Measurements from ENCODE around the gene TMEM92.
"Not testable (repeated sequence)": the region's sequence is repeated elsewhere in the genome, so short reads cannot be mapped to it uniquely, and the experiment has no call there.

TMEM92 gene

DNA sequence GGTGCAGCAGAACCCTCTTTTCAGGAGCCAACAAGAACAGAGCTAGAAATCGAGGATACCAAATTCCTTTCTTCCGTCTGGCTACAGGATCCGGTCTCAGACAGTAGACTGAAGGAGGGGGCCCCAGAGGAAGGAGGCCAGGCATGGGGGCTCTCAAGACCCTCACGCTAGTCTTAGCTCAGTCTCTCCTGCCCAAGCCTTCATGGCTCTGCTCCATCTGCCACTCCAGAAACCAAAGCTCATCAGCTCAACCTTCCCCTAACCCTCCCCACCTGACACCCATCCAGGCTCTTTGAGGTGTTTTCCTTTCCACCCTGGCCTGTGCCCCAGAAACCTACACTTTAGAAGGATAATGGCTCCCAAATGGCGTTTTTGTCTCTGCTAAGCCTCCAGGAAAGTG, 6.2 kb upstream of the TMEM92 start:
- peaks cover 2% of the 10 kb centered on the region for H3K27me3 Mint-ChIP-seq
- H3K4me3 Mint-ChIP-seq = no peak overlapping the region
- H3K27ac Mint-ChIP-seq = no peak overlapping the region
- no peaks in the 10 kb centered on the region for H3K9me3 Mint-ChIP-seq (ENCODE audit: low read depth)
- no peaks in the 10 kb centered on the region for H3K36me3 Mint-ChIP-seq
- H3K4me1 Mint-ChIP-seq (ENCODE audit: low read depth) = peaks cover 4% of the 10 kb centered on the region

DNA sequence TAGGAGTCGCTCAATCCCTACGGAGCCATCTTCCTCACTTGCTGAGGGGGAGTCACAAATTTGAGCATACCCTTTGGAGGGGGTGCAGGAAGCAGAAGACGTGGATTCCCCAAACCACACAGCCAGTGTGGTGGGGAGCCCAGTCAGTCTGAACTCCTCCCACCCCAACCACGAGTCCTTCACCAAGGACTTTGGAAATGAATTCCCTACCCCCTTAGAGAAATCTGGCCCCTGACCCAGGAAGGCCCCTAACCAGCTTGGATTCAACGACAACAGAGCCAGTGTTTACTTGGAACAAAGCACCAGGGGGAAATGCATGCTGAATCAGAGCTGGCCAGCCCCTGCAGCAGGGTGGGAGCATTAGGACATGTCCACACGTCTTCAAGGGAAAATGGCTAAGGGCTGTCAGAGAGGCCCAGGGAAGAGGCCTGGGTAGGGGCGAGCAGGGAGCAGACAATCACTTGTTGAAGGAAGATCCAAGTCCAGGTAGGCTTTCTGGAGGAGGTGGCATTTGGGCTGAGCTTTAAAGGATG, 5.5 kb upstream of the TMEM92 start:
- H3K4me3 Mint-ChIP-seq = no peak overlapping the region
- no peak overlapping the region for H3K27ac Mint-ChIP-seq
- no peaks in the 10 kb centered on the region for H3K9me3 Mint-ChIP-seq (ENCODE audit: low read depth)
- peaks cover 2% of the 10 kb centered on the region for H3K27me3 Mint-ChIP-seq
- H3K36me3 Mint-ChIP-seq = no peaks in the 10 kb centered on the region
- peaks cover 4% of the 10 kb centered on the region for H3K4me1 Mint-ChIP-seq (ENCODE audit: low read depth)

DNA sequence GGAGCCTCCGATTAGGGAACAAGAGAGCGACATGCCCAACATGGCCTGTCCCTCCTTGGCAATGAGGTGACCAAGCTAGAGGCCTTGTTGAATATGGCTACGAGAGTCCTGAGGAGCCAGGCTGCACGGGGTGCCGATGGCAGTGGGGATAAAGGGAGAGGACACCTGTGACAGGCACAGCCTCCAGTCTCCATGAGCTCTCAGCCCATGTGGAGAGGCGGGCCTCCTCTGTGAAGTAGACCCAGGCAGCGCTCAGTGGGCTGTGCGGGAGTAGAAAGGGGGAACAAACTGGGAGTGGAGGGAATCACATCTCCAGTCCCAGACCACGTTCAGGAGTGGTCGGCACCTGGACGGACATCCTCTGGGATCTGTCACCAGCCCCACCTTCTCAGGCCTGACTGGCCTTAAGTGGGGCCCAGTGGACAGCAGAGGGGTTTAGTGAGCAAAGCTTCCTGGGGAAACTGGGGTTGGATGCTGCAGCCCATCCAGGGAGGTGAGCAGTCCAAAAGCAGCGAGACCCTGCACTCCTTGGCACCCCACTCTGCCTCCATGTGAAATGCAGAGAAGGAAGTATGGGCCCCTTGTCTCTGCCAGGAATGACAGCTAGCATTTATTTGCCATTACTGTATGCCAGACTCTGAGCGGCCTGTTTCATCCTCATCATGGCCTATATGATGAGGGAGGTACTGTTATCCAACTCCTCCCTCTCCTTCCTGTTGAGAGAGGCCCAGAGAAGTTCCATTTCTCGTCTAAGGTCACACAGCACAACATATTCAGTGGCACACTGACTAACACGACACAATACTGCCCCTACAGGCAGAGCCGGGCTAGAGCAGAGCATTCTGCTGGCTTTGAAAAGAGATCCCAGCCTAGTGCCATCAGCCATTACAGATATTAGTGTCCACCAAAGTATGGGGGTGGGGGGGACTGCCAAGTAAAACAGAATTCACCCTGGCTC, 4.5 kb upstream of the TMEM92 start:
- H3K27me3 Mint-ChIP-seq = peaks cover 5% of the 10 kb centered on the region
- no peaks in the 10 kb centered on the region for H3K9me3 Mint-ChIP-seq (ENCODE audit: low read depth)
- peaks cover 4% of the 10 kb centered on the region for H3K4me1 Mint-ChIP-seq (ENCODE audit: low read depth)
- H3K27ac Mint-ChIP-seq = no peak overlapping the region
- no peaks in the 10 kb centered on the region for H3K36me3 Mint-ChIP-seq
- no peak overlapping the region for H3K4me3 Mint-ChIP-seq

DNA sequence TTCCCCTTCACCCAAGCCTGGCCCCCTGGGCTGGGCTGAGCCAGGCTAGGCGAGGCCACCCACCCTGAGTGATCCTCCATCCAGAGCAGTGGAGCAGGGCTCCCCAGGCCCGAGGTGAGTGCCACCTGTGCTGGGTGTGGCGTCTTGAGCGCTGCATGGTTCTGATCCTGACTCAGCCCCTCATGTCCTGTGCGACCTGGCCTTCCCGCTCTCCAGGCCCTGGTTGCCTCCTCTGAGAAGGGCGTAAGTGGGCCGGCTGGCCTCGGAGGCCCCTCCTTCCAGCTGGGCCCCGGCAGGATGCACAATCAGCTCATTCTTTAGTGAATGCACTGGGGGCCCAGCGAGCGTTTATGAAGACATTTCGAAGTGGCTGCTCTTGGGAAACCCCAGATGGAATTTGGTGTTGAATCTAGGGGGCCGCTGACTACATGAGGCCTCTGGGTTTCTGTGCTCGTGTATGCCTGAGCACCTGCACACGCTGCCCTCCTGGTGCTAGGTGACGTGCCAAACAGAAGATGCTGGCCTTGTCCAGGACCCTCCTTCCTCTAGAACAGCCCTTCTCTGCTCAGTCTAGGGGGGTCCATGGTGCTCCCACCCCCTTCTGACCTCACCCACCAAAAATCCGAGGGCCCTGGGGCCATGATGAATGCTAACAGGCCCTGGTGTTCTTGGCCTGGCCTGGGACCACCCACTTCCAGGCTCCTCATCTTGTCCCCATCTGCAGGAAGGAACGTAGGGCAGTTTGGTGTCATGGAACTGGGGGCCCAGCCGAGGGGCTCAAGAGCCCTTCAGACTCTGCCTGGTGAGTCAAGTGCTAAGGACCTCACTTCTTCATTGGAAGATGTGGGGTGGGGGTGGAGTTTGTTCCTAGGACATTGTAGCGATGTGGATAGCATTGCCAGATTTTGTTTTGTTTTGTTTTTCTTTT, 3.6 kb upstream of the TMEM92 start:
- H3K4me3 Mint-ChIP-seq = no peak overlapping the region
- H3K27ac Mint-ChIP-seq = no peak overlapping the region
- peaks cover 4% of the 10 kb centered on the region for H3K4me1 Mint-ChIP-seq (ENCODE audit: low read depth)
- peaks cover 11% of the 10 kb centered on the region for H3K27me3 Mint-ChIP-seq
- no peaks in the 10 kb centered on the region for H3K9me3 Mint-ChIP-seq (ENCODE audit: low read depth)
- no peaks in the 10 kb centered on the region for H3K36me3 Mint-ChIP-seq

DNA sequence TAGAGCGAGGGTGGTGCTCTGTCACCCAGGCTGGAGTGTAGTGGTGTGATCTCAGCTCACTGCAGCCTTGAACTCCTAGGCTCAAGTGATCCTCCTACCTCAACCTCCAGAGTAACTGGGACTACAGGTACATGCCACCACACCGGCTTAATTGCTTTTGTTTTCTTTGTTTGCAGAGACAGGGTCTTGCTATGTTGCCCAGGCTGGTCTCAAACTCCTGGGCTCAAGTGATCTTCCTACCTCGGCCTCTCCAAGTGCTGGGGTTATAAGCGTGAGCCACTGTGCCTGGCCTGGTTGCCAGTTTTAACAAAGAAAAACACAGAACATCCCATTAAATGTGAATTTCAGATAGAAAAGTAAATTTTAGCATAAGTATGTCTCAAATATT, 2.9 kb upstream of the TMEM92 start:
- not testable (repeated sequence) for H3K36me3 Mint-ChIP-seq; H3K27ac Mint-ChIP-seq; H3K4me3 Mint-ChIP-seq; H3K9me3 Mint-ChIP-seq (ENCODE audit: low read depth); H3K4me1 Mint-ChIP-seq (ENCODE audit: low read depth)
- H3K27me3 Mint-ChIP-seq = peaks cover 11% of the 10 kb centered on the region

DNA sequence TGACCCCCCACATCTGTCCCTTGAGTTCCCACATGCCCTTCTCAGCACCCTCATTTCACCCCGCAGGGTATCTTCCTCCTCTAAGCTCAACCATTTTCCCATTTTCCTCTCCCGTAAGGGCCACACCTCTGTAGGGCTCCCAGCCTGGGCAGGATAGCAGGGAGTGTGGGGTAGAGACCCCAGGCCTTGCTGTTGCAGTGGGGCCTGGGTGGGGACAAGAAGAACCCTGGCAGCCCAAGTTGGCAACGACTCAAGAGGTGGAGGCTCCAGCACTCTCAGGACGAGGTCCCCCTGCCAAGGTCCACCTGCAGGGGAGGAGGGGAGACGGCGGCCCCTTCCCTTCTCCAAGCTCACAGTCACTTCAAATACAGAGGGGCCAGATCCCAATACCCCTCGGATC, 2.0 kb upstream of the TMEM92 start:
- H3K36me3 Mint-ChIP-seq = no peaks in the 10 kb centered on the region
- H3K4me3 Mint-ChIP-seq = peak overlapping the region; percentile 83
- no peak overlapping the region for H3K27ac Mint-ChIP-seq
- peaks cover 17% of the 10 kb centered on the region for H3K27me3 Mint-ChIP-seq
- H3K9me3 Mint-ChIP-seq (ENCODE audit: low read depth) = no peaks in the 10 kb centered on the region
- peaks cover 4% of the 10 kb centered on the region for H3K4me1 Mint-ChIP-seq (ENCODE audit: low read depth)

DNA sequence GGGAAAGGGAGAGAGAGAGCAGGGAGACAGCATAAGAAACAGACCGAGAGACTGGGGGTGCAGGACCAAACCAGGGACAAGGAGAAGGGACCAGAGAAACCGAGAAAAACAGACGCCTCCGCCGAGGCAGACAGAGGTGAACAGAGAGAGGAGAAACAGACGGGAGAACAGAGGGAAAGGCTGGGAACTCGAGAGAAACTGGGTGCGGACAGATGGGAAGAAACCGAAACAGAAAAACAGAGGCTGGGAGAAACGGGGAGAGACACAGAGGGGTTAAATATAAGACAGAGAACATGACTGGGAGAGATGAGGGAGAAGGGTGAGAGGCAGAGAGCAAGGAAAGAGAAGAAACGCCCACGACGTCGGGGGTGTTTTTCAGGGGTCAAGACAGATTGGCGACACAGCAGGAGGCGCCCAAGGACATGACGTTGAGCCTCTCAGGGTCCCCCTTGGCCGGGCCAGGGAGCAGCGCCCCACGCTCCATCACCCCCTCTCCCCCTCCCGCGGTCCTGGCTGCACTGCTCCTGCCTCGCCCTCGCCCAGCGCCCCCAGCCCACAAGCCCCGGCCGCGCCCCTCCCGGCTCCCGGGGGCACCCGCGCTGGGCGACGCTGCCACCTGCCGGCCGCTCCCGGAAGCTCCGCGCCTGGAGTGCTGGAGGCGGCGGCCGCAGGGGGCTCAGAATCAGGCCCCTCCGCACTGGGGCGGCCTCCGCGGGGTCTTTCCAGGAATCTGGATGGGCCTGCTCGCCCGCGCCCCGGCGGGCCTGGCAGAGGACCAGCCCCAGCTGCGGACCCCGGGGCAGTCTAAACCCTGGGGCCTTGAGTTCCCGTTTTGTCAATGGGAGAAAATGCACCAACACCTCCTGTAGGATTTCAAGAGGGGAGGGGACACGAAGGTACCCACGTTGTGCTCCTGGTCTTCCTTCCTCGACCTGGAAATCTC, 1.3 kb upstream of the TMEM92 start:
- Mint-ChIP-seq H3K36me3 (no peaks in the 10 kb centered on the region), H3K27ac (no peak overlapping the region), H3K9me3 (ENCODE audit: low read depth) (no peaks in the 10 kb centered on the region), H3K4me1 (ENCODE audit: low read depth) (peaks cover 4% of the 10 kb centered on the region), H3K4me3 (peak overlapping the region; percentile 83), H3K27me3 (peaks cover 18% of the 10 kb centered on the region)

DNA sequence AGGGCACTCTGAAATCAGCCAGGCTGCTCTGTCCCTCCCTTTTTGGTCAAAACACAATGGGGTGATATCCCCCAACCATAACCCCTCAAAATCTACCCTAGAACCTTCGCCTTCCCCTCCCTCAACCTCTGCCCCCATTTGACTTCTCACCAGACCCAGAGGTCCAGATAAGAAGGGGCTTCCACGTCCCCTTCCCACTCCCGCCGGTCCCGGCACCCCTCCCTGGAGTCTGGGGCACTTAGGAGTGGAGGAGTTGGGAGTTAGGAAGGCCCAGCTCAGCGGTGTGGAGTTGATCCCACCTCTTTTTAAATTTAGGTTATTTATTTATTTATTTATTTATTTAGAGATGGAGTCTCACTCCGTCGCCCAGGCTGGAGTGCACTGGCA, 619 bp upstream of the TMEM92 start:
- Mint-ChIP-seq H3K27me3 (peaks cover 18% of the 10 kb centered on the region), H3K36me3 (no peaks in the 10 kb centered on the region), H3K4me1 (ENCODE audit: low read depth) (peaks cover 4% of the 10 kb centered on the region), H3K27ac (no peak overlapping the region), H3K9me3 (ENCODE audit: low read depth) (no peaks in the 10 kb centered on the region), H3K4me3 (no peak overlapping the region)

DNA sequence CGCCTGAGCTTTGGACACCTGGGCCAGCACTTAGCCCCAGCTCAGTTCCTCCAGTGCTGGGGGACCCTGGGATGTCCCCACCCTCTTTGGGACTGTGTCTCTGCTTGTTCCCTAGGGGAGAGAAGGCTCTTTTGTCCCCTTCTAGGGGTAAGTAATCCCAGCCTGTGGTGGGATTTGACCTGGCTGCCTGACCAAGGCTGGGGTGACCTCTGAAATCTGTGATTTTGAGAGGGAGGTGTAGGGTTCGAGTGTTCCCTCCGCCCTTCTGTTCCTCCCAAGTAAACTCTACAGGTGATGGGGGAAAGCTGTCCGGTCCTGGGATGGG, 593 bp downstream of the TMEM92 start:
- Mint-ChIP-seq H3K4me1 (ENCODE audit: low read depth) (peaks cover 4% of the 10 kb centered on the region), H3K27ac (no peak overlapping the region), H3K27me3 (peaks cover 22% of the 10 kb centered on the region), H3K9me3 (ENCODE audit: low read depth) (no peaks in the 10 kb centered on the region), H3K36me3 (no peaks in the 10 kb centered on the region), H3K4me3 (no peak overlapping the region)

DNA sequence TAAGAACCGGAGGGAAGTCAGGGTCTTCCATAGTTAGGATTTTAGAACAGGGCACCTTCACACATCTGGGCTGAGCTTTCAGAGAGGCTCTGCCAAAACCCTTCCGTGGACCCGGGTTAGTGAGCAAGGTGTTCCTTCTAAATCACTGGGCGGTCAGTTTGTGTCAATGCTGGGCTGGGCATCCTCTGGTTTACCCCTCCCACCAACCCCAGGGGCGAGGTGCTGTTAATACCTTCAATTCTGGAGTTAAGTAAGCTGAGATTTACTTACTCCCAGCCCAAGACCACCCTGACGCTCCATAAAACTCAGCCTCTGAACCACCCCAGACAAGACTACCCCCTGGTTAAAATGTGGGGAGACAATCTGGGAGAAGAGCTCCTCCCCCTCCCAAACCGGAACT, 1.0 kb downstream of the TMEM92 start:
- no peaks in the 10 kb centered on the region for H3K36me3 Mint-ChIP-seq
- no peak overlapping the region for H3K27ac Mint-ChIP-seq
- H3K4me1 Mint-ChIP-seq (ENCODE audit: low read depth) = peaks cover 4% of the 10 kb centered on the region
- no peaks in the 10 kb centered on the region for H3K9me3 Mint-ChIP-seq (ENCODE audit: low read depth)
- no peak overlapping the region for H3K4me3 Mint-ChIP-seq
- H3K27me3 Mint-ChIP-seq = peaks cover 22% of the 10 kb centered on the region

DNA sequence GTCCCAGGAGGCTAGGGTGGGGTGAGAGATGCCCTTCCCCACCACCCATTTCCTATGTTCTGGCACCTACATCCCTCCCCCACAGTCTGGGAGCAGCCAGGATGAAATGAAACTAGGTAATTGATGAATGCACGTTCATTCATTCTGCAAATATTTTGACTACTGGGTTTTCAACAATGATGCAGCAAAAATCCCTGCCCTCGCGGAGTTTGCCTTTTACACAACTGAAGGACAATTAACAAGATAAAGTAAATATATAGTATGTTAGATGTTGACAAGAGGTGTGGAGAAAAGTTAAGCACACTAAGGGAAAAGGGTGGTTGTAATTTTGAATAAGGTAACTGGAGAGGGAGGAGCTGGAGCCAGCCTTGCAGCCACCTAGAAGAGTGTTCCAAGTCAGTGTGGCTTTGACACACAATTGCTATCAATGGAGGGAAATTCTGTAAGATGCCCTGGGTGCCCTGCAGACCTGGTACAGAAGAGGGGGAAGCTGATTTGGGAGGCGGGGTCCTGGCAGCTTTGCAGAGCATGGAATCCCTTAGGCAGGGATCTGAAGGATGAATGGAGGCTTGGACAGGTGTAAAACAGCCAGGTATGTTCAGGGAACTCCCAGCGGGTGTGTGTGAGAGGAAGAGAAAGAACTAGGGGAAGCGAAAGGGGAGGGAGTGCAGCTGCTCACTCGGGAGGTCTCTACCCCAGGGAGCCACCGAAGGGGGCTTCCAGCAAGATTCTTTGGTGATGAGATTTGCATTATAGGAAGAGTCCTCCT, 2.5 kb downstream of the TMEM92 start:
- no peaks in the 10 kb centered on the region for H3K9me3 Mint-ChIP-seq (ENCODE audit: low read depth)
- H3K4me3 Mint-ChIP-seq = no peak overlapping the region
- no peak overlapping the region for H3K27ac Mint-ChIP-seq
- H3K36me3 Mint-ChIP-seq = no peaks in the 10 kb centered on the region
- H3K27me3 Mint-ChIP-seq = peaks cover 24% of the 10 kb centered on the region
- H3K4me1 Mint-ChIP-seq (ENCODE audit: low read depth) = peaks cover 4% of the 10 kb centered on the region

DNA sequence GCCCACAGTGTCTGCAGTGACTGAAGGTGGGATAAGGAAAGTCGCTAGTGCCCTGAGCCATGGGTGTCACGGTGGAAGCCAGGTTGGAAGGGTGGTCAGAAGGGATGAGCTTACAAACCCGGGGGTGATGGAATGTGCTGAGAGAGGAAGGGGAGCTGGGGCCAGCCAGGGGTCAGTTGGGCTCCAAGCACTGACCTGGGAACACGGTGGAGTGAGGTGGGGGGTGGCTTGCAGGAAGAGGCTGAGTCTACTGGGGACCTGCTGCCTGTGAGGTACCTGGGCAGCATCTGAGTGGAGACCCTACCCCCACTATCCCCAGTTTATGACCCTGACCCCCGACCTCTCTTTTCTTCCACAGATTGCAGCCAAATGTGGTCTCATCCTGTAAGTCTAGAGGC, 3.1 kb downstream of the TMEM92 start:
- Mint-ChIP-seq H3K4me3 (no peak overlapping the region), H3K36me3 (no peaks in the 10 kb centered on the region), H3K27ac (no peak overlapping the region), H3K27me3 (peaks cover 27% of the 10 kb centered on the region), H3K4me1 (ENCODE audit: low read depth) (peaks cover 4% of the 10 kb centered on the region), H3K9me3 (ENCODE audit: low read depth) (no peaks in the 10 kb centered on the region)

DNA sequence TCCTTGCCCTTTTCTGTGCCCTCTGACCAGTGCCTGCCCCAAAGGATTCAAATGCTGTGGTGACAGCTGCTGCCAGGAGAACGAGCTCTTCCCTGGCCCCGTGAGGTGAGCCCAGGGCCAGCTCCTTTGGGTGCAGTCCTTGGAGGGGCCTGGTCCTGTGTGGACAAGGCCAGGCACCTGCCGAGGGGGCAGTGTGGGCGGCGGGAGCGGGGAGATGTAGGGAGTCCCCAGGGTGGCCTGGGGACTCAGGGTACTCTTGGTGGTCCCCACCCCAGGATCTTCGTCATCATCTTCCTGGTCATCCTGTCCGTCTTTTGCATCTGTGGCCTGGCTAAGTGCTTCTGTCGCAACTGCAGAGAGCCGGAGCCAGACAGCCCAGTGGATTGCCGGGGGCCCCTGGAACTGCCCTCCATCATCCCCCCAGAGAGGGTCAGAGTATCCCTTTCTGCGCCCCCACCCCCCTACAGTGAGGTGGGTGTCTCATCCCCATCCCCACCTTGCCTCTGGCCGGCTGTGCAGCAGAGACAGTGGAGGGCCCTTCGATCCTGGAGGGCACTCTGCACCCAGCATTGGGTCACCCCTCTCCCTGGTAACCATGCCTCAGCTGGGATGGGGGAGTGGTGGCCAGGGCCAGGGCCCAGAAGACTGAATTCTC, 4.4 kb downstream of the TMEM92 start:
- H3K4me1 Mint-ChIP-seq (ENCODE audit: low read depth) = no peaks in the 10 kb centered on the region
- peaks cover 27% of the 10 kb centered on the region for H3K27me3 Mint-ChIP-seq
- no peak overlapping the region for H3K4me3 Mint-ChIP-seq
- no peaks in the 10 kb centered on the region for H3K9me3 Mint-ChIP-seq (ENCODE audit: low read depth)
- H3K27ac Mint-ChIP-seq = no peak overlapping the region
- H3K36me3 Mint-ChIP-seq = no peaks in the 10 kb centered on the region
